Brain microvascular endothelial cell (primary cell): ENCODE measurements around the gene CAMTA1.

ENCODE experiments used
- DNase-seq: peaks from one replicate; pipeline ENCODE4 v3.0.0-alpha.2; 2020
- H3K27ac ChIP-seq: fragments of 250-450 bp; sonication (Bioruptor Pico); 2 replicates; pipeline ENCODE4 v1.5.1; 2020; ENCODE audit warnings: mild to moderate bottlenecking, moderate library complexity
- H3K27me3 ChIP-seq: fragments of 250-450 bp; sonication (Bioruptor Pico); replicated peaks from 2 replicates; pipeline ENCODE4 v1.5.1; 2020; ENCODE audit warnings: mild to moderate bottlenecking
- H3K36me3 ChIP-seq: fragments of 250-450 bp; sonication (Bioruptor Pico); replicated peaks from 2 replicates; pipeline ENCODE4 v1.5.1; 2020; ENCODE audit warnings: mild to moderate bottlenecking
- H3K4me3 ChIP-seq: 2 replicates; pipeline ENCODE4 v1.5.1; 2011; ENCODE audit warnings: low read depth, mild to moderate bottlenecking, control low read depth, low read length, moderate library complexity
- in situ Hi-C: cut with HindIII; loops from 2 replicates; pipeline ENCODE4 v1.10.0; 2017; ENCODE audit warnings: low sequenced_read_pairs, low pct_ligation_motif_present
- TF ChIP-seq, protein P1 (sequence below): IDR thresholded peaks from 2 replicates; pipeline ENCODE4 v1.5.1; 2011; ENCODE audit warnings: low read depth, mild to moderate bottlenecking, moderate library complexity, low read length, control low read depth, inconsistent platforms; ENCODE audit errors: missing control alignments

CAMTA1 gene

DNA sequence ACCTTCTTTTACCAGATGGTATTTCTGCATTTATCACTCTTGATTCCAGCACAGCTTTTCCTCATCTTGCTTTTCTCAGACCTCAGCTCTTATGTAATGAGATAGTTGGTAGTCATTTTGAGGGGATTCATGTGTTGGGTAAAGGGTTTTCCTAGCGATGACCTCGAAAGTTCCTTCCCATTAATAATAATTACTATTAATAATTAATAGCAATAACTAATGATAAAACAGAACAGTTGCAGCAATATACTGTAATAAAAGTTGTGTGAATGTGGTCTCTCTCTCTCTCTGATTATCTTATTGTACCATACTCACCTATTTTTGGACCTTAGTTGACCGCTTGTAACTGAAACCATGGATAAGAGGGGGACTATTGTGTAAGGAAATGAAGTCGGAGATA lies 14.2 kb downstream of the CAMTA1 start:
- TF ChIP-seq, protein P1, sequence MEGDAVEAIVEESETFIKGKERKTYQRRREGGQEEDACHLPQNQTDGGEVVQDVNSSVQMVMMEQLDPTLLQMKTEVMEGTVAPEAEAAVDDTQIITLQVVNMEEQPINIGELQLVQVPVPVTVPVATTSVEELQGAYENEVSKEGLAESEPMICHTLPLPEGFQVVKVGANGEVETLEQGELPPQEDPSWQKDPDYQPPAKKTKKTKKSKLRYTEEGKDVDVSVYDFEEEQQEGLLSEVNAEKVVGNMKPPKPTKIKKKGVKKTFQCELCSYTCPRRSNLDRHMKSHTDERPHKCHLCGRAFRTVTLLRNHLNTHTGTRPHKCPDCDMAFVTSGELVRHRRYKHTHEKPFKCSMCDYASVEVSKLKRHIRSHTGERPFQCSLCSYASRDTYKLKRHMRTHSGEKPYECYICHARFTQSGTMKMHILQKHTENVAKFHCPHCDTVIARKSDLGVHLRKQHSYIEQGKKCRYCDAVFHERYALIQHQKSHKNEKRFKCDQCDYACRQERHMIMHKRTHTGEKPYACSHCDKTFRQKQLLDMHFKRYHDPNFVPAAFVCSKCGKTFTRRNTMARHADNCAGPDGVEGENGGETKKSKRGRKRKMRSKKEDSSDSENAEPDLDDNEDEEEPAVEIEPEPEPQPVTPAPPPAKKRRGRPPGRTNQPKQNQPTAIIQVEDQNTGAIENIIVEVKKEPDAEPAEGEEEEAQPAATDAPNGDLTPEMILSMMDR: no peak
- no peak overlapping the region for H3K27ac ChIP-seq
- DNase-seq: no peak
- H3K27me3 ChIP-seq: no peaks in the 10 kb centered on the region
- in situ Hi-C loops: no loop called here
- no peak overlapping the region for H3K4me3 ChIP-seq
- no peaks in the 10 kb centered on the region for H3K36me3 ChIP-seq

DNA sequence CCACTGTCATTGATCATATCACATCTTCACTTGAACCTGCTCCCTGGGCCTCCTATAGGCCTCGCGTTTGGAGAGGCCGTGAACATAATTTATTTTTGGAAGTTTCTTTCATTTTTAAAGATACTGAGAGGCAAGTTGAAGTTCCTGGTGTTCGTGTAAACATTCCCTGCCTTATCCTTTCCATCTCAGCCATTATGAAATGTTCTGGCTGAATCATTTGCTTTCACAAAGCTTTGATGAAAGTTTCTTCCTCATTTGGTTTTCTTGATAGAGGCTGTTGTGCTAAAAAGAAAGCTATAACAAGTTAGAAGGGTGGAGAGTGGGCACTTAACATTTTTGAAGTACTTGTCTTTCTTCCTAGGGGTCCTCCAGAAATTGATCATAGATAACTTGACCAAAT lies 15.5 kb downstream of the CAMTA1 start:
- peak overlapping the region; percentile 3 for H3K27ac ChIP-seq
- TF ChIP-seq, protein P1: no peak
- in situ Hi-C loops: no loop called here
- no peaks in the 10 kb centered on the region for H3K36me3 ChIP-seq
- H3K4me3 ChIP-seq: no peak overlapping the region
- H3K27me3 ChIP-seq: no peaks in the 10 kb centered on the region
- no peak for DNase-seq

DNA sequence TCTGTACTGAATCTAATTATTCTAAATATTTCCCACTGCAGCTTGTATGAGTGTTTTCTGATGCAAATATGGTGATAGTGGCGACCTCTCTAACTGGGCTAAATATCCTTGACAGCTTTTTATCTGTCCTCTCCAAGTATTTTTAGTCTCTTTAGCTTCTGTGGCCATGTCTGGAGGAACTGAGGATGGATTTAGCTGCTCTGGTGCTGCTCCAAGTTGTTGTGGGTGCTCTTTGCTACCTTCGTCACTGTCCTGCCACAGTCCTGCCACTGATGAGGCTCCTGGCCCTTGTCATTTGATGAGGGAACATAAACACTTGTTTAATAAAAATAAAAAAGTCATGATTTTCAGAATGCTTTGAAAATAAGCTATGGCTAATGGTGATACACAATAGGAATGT lies 15.9 kb downstream of the CAMTA1 start:
- Histone ChIP-seq H3K36me3 (no peaks in the 10 kb centered on the region), H3K27ac (peak overlapping the region; percentile 3), H3K27me3 (no peaks in the 10 kb centered on the region), H3K4me3 (no peak overlapping the region)
- in situ Hi-C loops: no loop called here
- no peak for DNase-seq
- TF ChIP-seq, protein P1: no peak

DNA sequence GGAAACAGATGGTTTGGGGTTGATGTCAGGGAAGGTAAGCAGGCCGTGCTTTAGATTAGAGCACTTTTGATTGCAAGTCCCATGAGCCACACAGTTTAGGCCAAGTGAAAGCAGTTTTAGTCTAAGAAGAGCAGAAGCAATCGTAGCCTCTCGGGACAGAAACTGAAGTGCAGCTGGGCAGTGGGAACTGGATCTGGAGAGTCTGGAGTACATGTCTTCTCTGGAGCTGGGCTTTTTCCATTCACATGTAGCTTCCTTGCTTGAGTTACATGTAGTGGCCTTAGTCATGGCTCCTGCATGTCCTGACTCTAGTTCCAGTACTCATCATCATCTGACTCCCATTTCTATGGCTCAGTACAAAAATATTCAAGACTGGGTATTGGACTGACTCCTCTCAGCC lies 16.7 kb downstream of the CAMTA1 start:
- in situ Hi-C loops: no loop called here
- Histone ChIP-seq H3K27ac (no peak overlapping the region), H3K36me3 (no peaks in the 10 kb centered on the region), H3K27me3 (no peaks in the 10 kb centered on the region), H3K4me3 (no peak overlapping the region)
- DNase-seq: peak; percentile 34
- TF ChIP-seq, protein P1: no peak

DNA sequence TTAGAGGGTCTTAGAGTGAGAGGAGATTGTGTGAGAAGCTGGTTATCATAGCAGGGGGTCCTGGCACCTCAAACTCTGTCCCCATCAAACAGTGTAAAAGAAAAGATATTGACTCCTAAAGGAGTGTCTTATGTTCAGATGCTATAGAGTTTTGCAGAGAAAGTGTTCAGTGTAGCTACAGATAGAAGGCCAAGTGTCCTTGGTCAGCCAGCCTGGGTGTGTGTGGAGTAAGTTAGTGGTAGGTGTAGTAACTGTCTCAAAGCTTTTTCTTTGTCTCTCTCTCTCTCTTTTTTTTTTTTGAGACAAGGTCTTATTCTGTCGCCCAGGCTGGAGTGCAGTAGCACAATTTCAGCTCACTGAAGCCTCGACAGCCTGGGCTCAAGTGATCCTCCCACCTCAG lies 17.2 kb downstream of the CAMTA1 start:
- in situ Hi-C loops: no loop called here
- H3K27ac ChIP-seq: no peak overlapping the region
- no peaks in the 10 kb centered on the region for H3K36me3 ChIP-seq
- TF ChIP-seq, protein P1: no peak
- H3K4me3 ChIP-seq: no peak overlapping the region
- no peaks in the 10 kb centered on the region for H3K27me3 ChIP-seq
- no peak for DNase-seq

DNA sequence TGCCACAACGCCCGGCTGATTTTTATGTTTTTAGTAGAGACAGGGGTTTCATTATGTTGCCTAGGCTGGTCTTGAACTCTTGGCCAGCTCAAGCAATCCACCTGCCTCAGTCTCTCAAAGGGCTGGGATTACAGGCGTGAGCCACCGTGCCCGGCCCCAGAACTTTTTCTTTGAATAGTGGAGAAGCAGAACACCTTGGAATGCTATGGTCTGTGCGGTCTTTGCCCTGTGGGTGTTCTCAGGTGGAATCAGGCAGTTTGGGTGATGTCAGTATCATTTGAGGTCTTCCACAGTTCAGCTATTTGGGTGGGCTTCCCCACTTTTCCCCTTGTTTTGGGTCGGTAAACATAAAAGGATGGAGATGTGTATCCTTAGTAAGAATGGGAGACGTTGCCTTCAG lies 17.6 kb downstream of the CAMTA1 start:
- TF ChIP-seq, protein P1: no peak
- Histone ChIP-seq H3K36me3 (no peaks in the 10 kb centered on the region), H3K4me3 (no peak overlapping the region), H3K27me3 (no peaks in the 10 kb centered on the region), H3K27ac (no peak overlapping the region)
- in situ Hi-C loops: no loop called here
- no peak for DNase-seq
